Thymus (tissue), 14 donors: ENCODE results near the gene MORF4L1. TPM values are rescaled to one million over a fixed set of nuclear protein-coding genes. Genes with fewer than 3 reads are reported as not detected.

Experiments
- DNase-seq, 9 donors: peaks; one replicate each; pipeline ENCODE4 v3.0.0-alpha.2; 2013; ENCODE audit warnings: low spot score in 9 of 9, low read depth in 6 of 9, missing footprints in 1 of 9
- H3K27ac ChIP-seq, 2 donors: one replicate each; pipeline ENCODE4 v1.5.1; 2013; ENCODE audit warnings: control low read depth in 1 of 2, low read depth in 1 of 2, low read length in 1 of 2, mild to moderate bottlenecking in 1 of 2, moderate library complexity in 1 of 2
- H3K27me3 ChIP-seq, 2 donors: one replicate each; pipeline ENCODE4 v1.5.1; 2013; ENCODE audit warnings: low read length in 1 of 2; ENCODE audit not compliant: control insufficient read depth in 2 of 2, insufficient read depth in 1 of 2
- H3K36me3 ChIP-seq, 2 donors: one replicate each; pipeline ENCODE4 v1.5.1; 2013; ENCODE audit warnings: low read length in 1 of 2, mild to moderate bottlenecking in 1 of 2, moderate library complexity in 1 of 2; ENCODE audit not compliant: control insufficient read depth in 2 of 2, insufficient read depth in 2 of 2
- H3K4me1 ChIP-seq, 2 donors: one replicate each; pipeline ENCODE4 v1.5.1; 2013; ENCODE audit warnings: low read length in 2 of 2; ENCODE audit not compliant: control insufficient read depth in 2 of 2, insufficient read depth in 2 of 2
- H3K4me3 ChIP-seq, 2 donors: one replicate each; pipeline ENCODE4 v1.5.1; 2013; ENCODE audit warnings: low read length in 2 of 2, control low read depth in 1 of 2, mild to moderate bottlenecking in 1 of 2
- H3K9me3 ChIP-seq, 2 donors: one replicate each; pipeline ENCODE4 v1.5.1; 2013; ENCODE audit warnings: low read length in 1 of 2, mild to moderate bottlenecking in 1 of 2; ENCODE audit not compliant: control insufficient read depth in 2 of 2, insufficient read depth in 1 of 2
- WGBS: extraction: QIAGEN DNeasy Blood & Tissue Kit; methylation state at CpG from one replicate; pipeline ENCODE4 v1.1.7; 2013; 5-methylcytosine and 5-hydroxymethylcytosine counted together
- long read RNA-seq, 10 donors: transcript quantifications; one replicate each; lab custom pipeline, GENCODE V29; 2026
- polyA plus RNA-seq: library from polyadenylated mRNA; stranded (reverse); fragments of 200-250 nt; gene quantifications from one replicate; pipeline ENCODE4 v1.2.3, GENCODE V29; 2013
- total RNA-seq: library from RNA; stranded (reverse); fragments of 120-200 nt; gene quantifications from one replicate; pipeline ENCODE4 v1.2.4, GENCODE V29; 2013
- donor health status: healthy.

The MORF4L1 gene, protein sequence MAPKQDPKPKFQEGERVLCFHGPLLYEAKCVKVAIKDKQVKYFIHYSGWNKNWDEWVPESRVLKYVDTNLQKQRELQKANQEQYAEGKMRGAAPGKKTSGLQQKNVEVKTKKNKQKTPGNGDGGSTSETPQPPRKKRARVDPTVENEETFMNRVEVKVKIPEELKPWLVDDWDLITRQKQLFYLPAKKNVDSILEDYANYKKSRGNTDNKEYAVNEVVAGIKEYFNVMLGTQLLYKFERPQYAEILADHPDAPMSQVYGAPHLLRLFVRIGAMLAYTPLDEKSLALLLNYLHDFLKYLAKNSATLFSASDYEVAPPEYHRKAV
- 233 TPM for total RNA-seq
- 231 TPM for polyA plus RNA-seq
- long read RNA-seq, donor 1, transcript MORF4L1-216 (5 exons, 448 nt) = minor isoform, 6 of 39 reads
- long read RNA-seq, donor 1, transcript MORF4L1-203 (12 exons, 1,880 nt) = major isoform, 15 of 39 reads
- long read RNA-seq, donor 1, partial matches to known transcripts = 18 of 39 reads
- long read RNA-seq, donor 1, other reads (novel, unspliced or antisense) = 0 of 39 reads
- long read RNA-seq, donor 2 = 0 reads
- long read RNA-seq, donor 3, transcript MORF4L1-216 (5 exons, 448 nt) = minor isoform, 32 of 260 reads
- long read RNA-seq, donor 3, transcript MORF4L1-203 (12 exons, 1,880 nt) = major isoform, 132 of 260 reads
- long read RNA-seq, donor 3, partial matches to known transcripts = 74 of 260 reads
- long read RNA-seq, donor 3, other reads (novel, unspliced or antisense) = 14 of 260 reads
- long read RNA-seq, donor 4, transcript MORF4L1-216 (5 exons, 448 nt) = minor isoform, 11 of 156 reads
- long read RNA-seq, donor 4, transcript MORF4L1-203 (12 exons, 1,880 nt) = major isoform, 55 of 156 reads
- long read RNA-seq, donor 4, partial matches to known transcripts = 41 of 156 reads
- long read RNA-seq, donor 4, other reads (novel, unspliced or antisense) = 47 of 156 reads
- long read RNA-seq, donor 5, transcript MORF4L1-203 (12 exons, 1,880 nt) = major isoform, 125 of 360 reads
- long read RNA-seq, donor 5, transcript MORF4L1-216 (5 exons, 448 nt) = minor isoform, 90 of 360 reads
- long read RNA-seq, donor 5, transcript MORF4L1-204 (4 exons, 591 nt) = minor isoform, 11 of 360 reads
- long read RNA-seq, donor 5, transcript MORF4L1-206 (6 exons, 1,074 nt) = minor isoform, 5 of 360 reads
- long read RNA-seq, donor 5, partial matches to known transcripts = 105 of 360 reads
- long read RNA-seq, donor 5, other reads (novel, unspliced or antisense) = 21 of 360 reads
- long read RNA-seq, donor 6, transcript MORF4L1-216 (5 exons, 448 nt) = minor isoform, 10 of 171 reads
- long read RNA-seq, donor 6, transcript MORF4L1-203 (12 exons, 1,880 nt) = major isoform, 122 of 171 reads
- long read RNA-seq, donor 6, partial matches to known transcripts = 20 of 171 reads
- long read RNA-seq, donor 6, other reads (novel, unspliced or antisense) = 16 of 171 reads
- long read RNA-seq, donor 7, transcript MORF4L1-203 (12 exons, 1,880 nt) = major isoform, 150 of 229 reads
- long read RNA-seq, donor 7, transcript MORF4L1-204 (4 exons, 591 nt) = minor isoform, 6 of 229 reads
- long read RNA-seq, donor 7, transcript MORF4L1-216 (5 exons, 448 nt) = minor isoform, 42 of 229 reads
- long read RNA-seq, donor 7, partial matches to known transcripts = 29 of 229 reads
- long read RNA-seq, donor 7, other reads (novel, unspliced or antisense) = 0 of 229 reads
- long read RNA-seq, donor 8, transcript MORF4L1-203 (12 exons, 1,880 nt) = major isoform, 58 of 71 reads
- long read RNA-seq, donor 8, partial matches to known transcripts = 5 of 71 reads
- long read RNA-seq, donor 8, other reads (novel, unspliced or antisense) = 0 of 71 reads
- long read RNA-seq, donor 9, transcript MORF4L1-203 (12 exons, 1,880 nt) = major isoform, 103 of 148 reads
- long read RNA-seq, donor 9, transcript MORF4L1-216 (5 exons, 448 nt) = minor isoform, 21 of 148 reads
- long read RNA-seq, donor 9, partial matches to known transcripts = 15 of 148 reads
- long read RNA-seq, donor 9, other reads (novel, unspliced or antisense) = 7 of 148 reads
- long read RNA-seq, donor 10, transcript MORF4L1-203 (12 exons, 1,880 nt) = major isoform, 89 of 139 reads
- long read RNA-seq, donor 10, transcript MORF4L1-216 (5 exons, 448 nt) = minor isoform, 21 of 139 reads
- long read RNA-seq, donor 10, transcript MORF4L1-204 (4 exons, 591 nt) = minor isoform, 5 of 139 reads
- long read RNA-seq, donor 10, partial matches to known transcripts = 19 of 139 reads
- long read RNA-seq, donor 10, other reads (novel, unspliced or antisense) = 0 of 139 reads

DNA sequence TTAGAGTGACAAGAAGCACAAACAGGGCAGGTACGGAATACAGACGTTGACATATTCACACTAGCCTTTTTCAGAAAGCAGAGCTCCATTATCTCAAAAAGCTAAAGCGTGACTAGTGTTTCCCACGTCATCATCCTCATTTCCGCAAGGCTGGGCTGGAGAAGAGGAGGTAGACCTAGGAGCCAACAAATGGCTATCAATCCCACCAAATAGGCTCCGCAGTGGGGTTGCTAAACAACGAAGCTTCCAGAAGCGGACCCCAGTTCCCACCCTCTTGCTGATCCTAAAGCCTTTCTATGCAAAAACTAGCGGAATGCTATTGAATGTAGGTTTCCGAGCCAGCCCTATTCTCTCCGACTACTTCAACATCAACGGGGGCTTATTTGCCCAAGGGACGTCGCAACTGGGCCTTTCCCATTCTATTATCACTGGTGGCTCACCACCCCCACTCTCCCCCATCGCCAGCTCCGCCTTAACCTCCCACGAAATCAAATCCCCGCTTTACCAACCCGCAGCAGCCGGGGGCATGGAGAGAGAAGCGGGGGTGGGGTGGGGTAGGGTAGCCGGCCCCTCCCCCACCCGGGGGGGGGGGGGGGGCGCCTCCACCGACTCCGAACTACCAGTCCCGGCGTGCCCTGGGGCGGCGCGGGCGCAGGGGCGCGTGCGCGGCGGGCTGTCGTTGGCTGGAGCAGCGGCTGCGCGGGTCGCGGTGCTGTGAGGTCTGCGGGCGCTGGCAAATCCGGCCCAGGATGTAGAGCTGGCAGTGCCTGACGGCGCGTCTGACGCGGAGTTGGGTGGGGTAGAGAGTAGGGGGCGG is at the start of gene MORF4L1:
MORF4L1 (plus strand) TSS at position 736 of the 817 bp plus-strand sequence. CDS start 128 bp downstream, outside the sequence.
- peak; percentile 81 to 98 (median 95) for DNase-seq
- Histone ChIP-seq H3K27me3 (no peaks in the 10 kb centered on the region), H3K36me3 (no peaks in the 10 kb centered on the region), H3K27ac (peak within 1 kb of the TSS; percentile 100), H3K4me1 (peaks cover 14 to 23% of the 10 kb centered on the region in 2 donors), H3K9me3 (no peaks in the 10 kb centered on the region), H3K4me3 (peak within 1 kb of the TSS; percentile 86 to 98)
- WGBS = 12% methylated on average over 51 of the region's 52 CpGs

DNA sequence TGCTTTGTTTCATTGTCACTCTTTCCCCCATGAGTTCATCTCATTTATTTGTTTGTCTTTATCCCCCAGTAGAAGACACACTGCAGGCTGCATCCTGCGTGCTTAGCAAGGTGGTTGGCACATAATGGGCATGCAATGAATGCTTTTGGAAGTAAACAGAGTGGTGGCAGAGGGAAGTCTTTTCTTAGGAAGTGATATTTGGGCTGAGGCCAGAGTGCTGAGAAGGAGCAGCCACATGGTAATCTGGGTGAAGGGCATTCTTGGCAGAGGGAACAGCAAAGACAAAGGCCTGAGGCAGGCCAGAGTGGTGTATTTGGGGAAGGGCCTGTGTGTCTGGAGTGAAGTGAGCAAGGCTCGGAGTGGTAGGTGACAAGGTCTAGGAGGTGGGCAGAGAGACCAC is 43.8 kb upstream of the MORF4L1 start:
- Histone ChIP-seq H3K4me3 (no peak overlapping the region), H3K4me1 (peaks cover 0 to 2% of the 10 kb centered on the region in 2 donors), H3K36me3 (no peaks in the 10 kb centered on the region), H3K27ac (no peak overlapping the region), H3K9me3 (no peaks in the 10 kb centered on the region), H3K27me3 (peaks cover 6 to 33% of the 10 kb centered on the region in 2 donors)
- no peak for DNase-seq
- 96% methylated on average over 2 of the region's 2 CpGs for WGBS

DNA sequence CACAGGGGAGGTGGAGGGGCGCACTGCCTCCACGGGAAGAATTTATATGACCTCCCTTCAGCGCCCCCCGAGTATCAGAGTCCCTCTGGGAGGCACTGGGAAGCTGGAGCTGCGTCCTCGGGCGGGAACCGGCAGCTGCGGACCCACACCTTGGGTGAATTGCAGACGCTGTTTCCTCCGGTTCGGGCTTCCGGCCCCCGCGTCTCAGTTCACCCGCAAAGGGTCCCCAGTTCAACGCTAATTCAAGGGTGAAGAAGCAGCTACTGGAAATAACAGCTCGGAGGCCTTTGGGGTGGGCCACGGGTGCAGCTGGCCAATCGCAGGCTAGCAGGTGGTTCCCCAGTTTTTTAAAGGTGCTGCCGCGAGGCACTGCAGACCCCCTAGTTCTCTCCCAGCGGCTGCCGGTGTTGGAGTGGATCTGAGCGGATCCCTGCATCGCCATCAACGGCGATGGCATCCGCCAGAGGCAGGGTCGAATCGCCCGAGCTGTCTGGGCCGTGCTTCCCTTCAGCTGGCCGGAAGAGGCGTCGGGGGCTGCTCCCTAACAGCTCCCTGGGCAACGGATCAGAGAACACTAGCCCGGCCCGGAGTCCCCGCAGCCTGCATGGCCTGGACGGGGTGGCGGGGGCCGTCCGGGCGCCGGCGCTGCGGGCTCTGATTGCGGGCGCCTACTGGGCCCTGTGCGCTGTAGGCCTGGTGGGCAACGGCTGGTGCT is 42.0 kb upstream of the MORF4L1 start:
- WGBS = 24% methylated on average over 52 of the region's 52 CpGs
- DNase-seq = peak in 3 of 9 donors; percentile 13 to 48 (median 26)
- H3K4me3 ChIP-seq = peak overlapping the region; percentile 24 to 38

DNA sequence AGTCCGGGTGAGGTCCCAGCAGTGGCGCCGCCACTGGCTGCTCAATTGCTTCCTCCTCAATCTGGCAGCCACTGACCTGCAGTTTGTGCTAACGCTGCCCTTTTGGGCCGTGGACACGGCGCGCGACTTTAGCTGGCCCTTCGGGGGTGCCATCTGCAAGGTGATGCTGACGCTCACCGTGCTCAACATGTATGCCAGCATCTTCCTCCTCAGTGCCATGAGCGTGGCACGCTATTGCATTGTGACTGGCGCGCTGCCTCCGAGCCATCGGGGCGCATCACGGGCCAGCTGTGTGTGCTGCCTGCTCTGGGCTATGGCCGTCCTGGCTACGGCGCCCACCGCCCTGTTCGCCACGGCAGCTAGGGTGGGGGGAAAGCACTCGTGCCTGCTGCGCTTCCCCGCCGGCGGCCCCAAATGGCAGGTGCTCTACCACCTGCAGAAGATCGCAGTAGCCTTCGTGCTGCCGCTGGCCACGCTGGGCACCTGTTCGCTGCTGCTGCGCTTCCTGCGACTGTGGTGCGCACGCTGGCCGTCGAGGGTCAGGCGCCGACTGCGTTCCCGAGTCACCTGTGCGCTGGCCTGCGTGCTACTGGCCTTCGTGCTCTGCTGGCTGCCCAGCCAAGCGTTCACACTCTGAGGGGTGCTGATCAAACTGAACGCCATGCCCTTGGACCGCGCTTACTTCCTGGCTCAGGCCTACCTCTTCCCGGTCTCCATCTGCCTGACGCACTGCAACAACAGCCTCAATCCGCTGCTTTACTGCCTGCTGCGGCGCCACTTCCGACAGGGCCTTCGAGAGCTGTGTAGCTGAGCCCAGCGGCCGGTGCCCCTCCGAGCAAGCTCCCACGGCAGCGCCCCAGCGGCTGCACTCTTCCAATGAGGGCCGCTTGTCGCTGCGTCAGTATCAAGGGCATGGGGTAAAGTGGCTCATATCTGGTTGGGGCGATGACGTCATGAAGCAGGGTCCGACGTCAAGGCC is 41.2 kb upstream of the MORF4L1 start:
- 80% methylated on average over 73 of the region's 73 CpGs for WGBS
- Histone ChIP-seq H3K27ac (no peak overlapping the region), H3K4me1 (peaks cover 0 to 2% of the 10 kb centered on the region in 2 donors), H3K9me3 (no peaks in the 10 kb centered on the region), H3K4me3 (peak overlapping the region in 1 of 2 donors; percentile 38), H3K36me3 (no peaks in the 10 kb centered on the region), H3K27me3 (peaks cover 6 to 33% of the 10 kb centered on the region in 2 donors)
- no peak for DNase-seq

More for the DNA sequence above, 42.0 kb upstream of the MORF4L1 start:
- Histone ChIP-seq H3K36me3 (no peaks in the 10 kb centered on the region), H3K27me3 (peaks cover 6 to 33% of the 10 kb centered on the region in 2 donors), H3K4me1 (peaks cover 0 to 2% of the 10 kb centered on the region in 2 donors), H3K9me3 (no peaks in the 10 kb centered on the region), H3K27ac (no peak overlapping the region)

DNA sequence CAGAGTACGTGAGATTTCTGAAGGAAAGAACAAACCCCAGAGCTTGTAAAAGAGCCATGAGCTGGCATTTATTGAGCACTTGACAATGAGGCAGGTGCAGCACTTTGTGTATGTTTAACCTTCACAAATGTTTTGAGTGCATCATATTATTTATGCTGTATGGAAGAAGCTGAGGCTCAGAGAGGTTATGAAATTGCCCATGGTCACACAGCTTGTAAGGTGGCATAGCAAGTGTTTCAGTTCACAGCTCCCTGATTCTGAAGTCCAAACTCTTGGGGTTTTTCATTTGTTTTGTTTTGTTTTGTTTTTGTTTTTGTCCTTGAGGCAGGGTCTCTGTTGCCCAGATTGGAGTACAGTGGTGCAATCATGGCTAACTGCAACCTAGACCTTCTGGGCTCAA is 36.4 kb upstream of the MORF4L1 start:
- H3K36me3 ChIP-seq = no peaks in the 10 kb centered on the region
- 96% methylated on average over 1 of the region's 1 CpG for WGBS
- H3K27me3 ChIP-seq = peaks cover 6 to 17% of the 10 kb centered on the region in 2 donors
- H3K4me3 ChIP-seq = no peak overlapping the region
- H3K27ac ChIP-seq = no peak overlapping the region
- H3K4me1 ChIP-seq = no peaks in the 10 kb centered on the region
- DNase-seq = no peak
- H3K9me3 ChIP-seq = no peaks in the 10 kb centered on the region

DNA sequence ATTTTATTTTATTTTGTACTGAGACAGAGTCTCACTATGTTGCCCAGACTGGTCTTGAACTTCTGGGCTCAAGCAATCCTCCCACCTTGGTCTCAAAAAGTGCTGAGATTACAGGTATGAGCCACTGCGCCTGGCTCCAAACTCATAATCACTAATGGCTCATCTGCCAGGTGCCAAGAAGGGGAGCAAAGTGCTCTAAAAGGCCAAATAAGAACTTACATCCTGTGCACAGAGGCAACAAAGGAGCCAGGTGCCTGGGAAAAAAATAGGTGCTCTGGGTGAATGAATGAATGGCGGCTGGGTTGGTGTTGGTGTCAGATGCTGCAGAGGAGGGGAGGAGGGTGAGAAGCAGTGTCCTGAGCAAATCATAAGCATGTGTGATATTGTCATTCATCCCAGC is 35.6 kb upstream of the MORF4L1 start:
- H3K27me3 ChIP-seq = peaks cover 0 to 9% of the 10 kb centered on the region in 2 donors
- no peak overlapping the region for H3K4me3 ChIP-seq
- no peaks in the 10 kb centered on the region for H3K36me3 ChIP-seq
- 46% methylated on average over 2 of the region's 2 CpGs for WGBS
- DNase-seq = no peak
- H3K9me3 ChIP-seq = no peaks in the 10 kb centered on the region
- no peak overlapping the region for H3K27ac ChIP-seq
- no peaks in the 10 kb centered on the region for H3K4me1 ChIP-seq
